ENCODE data around the gene C3orf18. TPM values are rescaled to one million over a fixed set of nuclear protein-coding genes. Genes with fewer than 3 reads are reported as not detected.
A peak's percentile ranks its signal among the peaks of the same experiment; 100 is the strongest.

Gene C3orf18
- total RNA-seq, 4 donors from 2014 or later: 12.6 to 27.4 (median 15.4) TPM

DNA sequence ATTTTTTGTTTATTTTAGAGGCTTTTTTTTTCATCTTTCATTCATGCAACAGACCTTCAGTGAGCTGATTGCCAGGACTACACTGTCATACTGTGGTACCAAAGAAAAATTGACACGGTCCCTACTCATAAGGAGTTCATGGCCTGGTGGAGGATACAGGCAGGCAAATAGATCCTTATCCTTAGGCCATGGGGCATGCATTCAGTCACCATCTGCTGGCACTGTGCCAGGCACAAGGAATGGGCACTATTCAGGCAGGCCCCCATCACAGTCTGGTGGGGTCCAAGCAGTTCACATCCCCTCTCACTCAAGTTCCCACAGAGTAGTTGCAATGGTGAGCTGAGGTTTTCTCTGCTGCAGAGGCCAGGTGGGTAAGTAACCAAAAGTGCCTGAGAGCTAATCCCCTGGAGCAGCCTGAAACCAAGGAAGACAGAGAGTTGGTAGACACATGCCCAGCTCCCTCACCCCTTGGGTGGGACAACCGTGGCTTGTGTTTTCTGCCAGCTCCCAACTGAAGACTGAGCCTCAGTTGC, 26.8 kb upstream of the C3orf18 start:
- Histone ChIP-seq H3K4me3 (no peak overlapping the region), H3K36me3 (no peaks in the 10 kb centered on the region), H3K27ac (no peak overlapping the region), H3K4me1 (peaks cover 19 to 22% of the 10 kb centered on the region in 2 donors), H3K27me3 (no peaks in the 10 kb centered on the region), H3K9me3 (no peaks in the 10 kb centered on the region)
- no peak for DNase-seq
- intact Hi-C loops (cut with DNase I; ENCODE audit: low total_unique reads): no loop called here
- ATAC-seq: no peak
- no peak for TF ChIP-seq POLR2A (IDR thresholded peaks at IDR 0.05)
- TF ChIP-seq, protein P1, sequence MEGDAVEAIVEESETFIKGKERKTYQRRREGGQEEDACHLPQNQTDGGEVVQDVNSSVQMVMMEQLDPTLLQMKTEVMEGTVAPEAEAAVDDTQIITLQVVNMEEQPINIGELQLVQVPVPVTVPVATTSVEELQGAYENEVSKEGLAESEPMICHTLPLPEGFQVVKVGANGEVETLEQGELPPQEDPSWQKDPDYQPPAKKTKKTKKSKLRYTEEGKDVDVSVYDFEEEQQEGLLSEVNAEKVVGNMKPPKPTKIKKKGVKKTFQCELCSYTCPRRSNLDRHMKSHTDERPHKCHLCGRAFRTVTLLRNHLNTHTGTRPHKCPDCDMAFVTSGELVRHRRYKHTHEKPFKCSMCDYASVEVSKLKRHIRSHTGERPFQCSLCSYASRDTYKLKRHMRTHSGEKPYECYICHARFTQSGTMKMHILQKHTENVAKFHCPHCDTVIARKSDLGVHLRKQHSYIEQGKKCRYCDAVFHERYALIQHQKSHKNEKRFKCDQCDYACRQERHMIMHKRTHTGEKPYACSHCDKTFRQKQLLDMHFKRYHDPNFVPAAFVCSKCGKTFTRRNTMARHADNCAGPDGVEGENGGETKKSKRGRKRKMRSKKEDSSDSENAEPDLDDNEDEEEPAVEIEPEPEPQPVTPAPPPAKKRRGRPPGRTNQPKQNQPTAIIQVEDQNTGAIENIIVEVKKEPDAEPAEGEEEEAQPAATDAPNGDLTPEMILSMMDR (IDR thresholded peaks at IDR 0.05 in 4 of 5, conservative IDR thresholded peaks at IDR 0.05 in 1 of 5): no peak
- in situ Hi-C loops (cut with MboI; ENCODE audit: low sequenced_read_pairs in 4 of 4): no loop called here

DNA sequence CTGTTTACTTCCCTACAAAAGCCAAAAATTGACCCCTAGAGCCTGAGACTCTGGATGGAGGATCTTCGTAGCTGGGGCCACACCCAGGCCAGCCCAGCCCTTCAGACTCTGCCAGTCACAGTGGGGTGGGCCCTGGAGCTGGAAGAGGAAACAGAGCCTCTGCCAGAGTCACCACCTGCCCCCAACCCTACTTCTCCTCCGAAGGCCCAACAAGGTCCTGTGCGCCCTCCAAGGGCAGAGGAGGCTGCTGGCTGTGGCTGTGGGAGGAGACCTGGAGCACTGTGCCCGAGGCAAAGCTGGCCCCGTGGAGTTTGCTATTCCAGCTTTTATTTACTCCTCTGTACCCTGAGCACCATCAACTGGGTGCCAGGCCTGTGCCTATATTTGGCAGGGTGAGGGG, 25.0 kb upstream of the C3orf18 start:
- peak in 1 of 2 donors; percentile 32 for DNase-seq
- ATAC-seq: no peak
- peaks cover 36 to 37% of the 10 kb centered on the region in 2 donors for H3K4me1 ChIP-seq

DNA sequence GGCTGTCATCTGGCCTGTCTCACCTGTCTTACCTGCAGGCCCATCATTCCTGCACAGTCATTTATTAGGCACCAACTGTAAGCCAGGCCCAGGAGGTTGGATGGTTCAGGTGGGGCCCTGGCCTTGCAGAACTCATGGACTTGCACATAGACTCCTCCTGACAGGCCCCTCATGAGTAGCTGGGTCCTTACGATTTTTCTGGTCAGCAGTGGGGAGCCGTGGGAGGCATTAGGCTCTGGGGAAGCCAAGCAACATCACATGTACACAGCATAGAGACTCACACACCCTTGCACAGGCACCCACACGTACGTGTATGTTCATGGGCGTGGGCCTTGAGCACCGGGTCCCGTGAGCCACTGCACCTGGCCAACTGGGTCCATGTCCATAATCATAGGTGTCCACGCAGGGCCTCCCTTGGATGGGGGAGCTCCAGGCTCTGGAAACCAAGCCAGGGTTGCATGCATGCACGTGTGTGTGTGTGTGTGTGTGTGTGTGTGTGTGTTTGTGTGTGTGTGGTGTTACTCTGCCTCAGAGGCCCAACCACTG, 23.7 kb upstream of the C3orf18 start:
- H3K27me3 ChIP-seq: no peaks in the 10 kb centered on the region
- no peak for DNase-seq
- ATAC-seq: no peak
- no peaks in the 10 kb centered on the region for H3K36me3 ChIP-seq
- in situ Hi-C loops (cut with MboI; ENCODE audit: low sequenced_read_pairs in 4 of 4) (no loop called here), intact Hi-C loops (cut with DNase I; ENCODE audit: low total_unique reads) (no loop called here)
- TF ChIP-seq POLR2A (IDR thresholded peaks at IDR 0.05): no peak
- TF ChIP-seq, protein P1 (IDR thresholded peaks at IDR 0.05 in 4 of 5, conservative IDR thresholded peaks at IDR 0.05 in 1 of 5): peak in 1 of 5 experiments; percentile 5
- no peaks in the 10 kb centered on the region for H3K9me3 ChIP-seq
- no peak overlapping the region for H3K4me3 ChIP-seq
- peaks cover 49 to 50% of the 10 kb centered on the region in 2 donors for H3K4me1 ChIP-seq
- H3K27ac ChIP-seq: peak overlapping the region in 1 of 4 donors; percentile 26

More for the DNA sequence above, 25.0 kb upstream of the C3orf18 start:
- H3K27me3 ChIP-seq: no peaks in the 10 kb centered on the region
- peak overlapping the region; percentile 26 to 54 (median 38) for H3K27ac ChIP-seq
- no peaks in the 10 kb centered on the region for H3K36me3 ChIP-seq
- TF ChIP-seq, protein P1 (IDR thresholded peaks at IDR 0.05 in 4 of 5, conservative IDR thresholded peaks at IDR 0.05 in 1 of 5): no peak
- TF ChIP-seq POLR2A (IDR thresholded peaks at IDR 0.05): no peak
- in situ Hi-C loops (cut with MboI; ENCODE audit: low sequenced_read_pairs in 4 of 4): no loop called here
- intact Hi-C loops (cut with DNase I; ENCODE audit: low total_unique reads): no loop called here
- H3K9me3 ChIP-seq: no peaks in the 10 kb centered on the region
- no peak overlapping the region for H3K4me3 ChIP-seq

DNA sequence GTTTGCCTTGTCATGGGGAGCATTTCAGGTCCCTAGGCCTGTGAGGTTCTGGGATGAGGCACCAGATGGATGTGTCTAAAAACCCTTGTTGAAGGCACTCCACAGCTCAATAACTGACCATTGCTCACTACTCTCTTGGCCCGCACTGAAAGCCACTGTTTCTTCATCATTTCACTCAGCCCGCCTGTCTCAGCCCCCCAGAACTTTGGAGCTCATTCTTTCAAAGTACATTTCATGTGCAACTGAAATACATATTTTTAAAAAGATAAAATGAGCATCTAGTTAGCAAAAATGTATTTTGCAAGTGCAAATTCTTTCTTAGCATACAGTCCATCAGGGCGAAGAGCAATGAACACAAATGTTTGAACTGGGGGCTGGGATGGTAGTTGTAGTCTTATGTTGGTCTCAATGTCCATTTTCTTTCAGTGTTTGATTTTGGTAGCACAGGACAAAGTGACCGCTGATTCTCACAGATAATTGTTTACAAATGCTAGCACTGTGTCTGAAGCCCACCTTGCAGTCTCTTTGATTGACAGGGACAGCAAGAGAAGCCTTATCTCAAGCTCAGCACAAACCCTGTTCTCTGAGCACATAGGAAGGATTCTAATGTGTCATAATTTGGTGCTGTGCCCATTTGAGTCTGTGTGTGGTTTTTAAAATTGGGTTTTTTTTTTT, 21.3 kb upstream of the C3orf18 start:
- TF ChIP-seq POLR2A (IDR thresholded peaks at IDR 0.05): no peak
- TF ChIP-seq, protein P1 (IDR thresholded peaks at IDR 0.05 in 4 of 5, conservative IDR thresholded peaks at IDR 0.05 in 1 of 5): no peak
- no peak for ATAC-seq
- Histone ChIP-seq H3K4me1 (peaks cover 71 to 72% of the 10 kb centered on the region in 2 donors), H3K27ac (peak overlapping the region; percentile 95 to 99 (median 97)), H3K9me3 (no peaks in the 10 kb centered on the region), H3K36me3 (no peaks in the 10 kb centered on the region), H3K27me3 (no peaks in the 10 kb centered on the region), H3K4me3 (no peak overlapping the region)
- in situ Hi-C loops (cut with MboI; ENCODE audit: low sequenced_read_pairs in 4 of 4) (no loop called here), intact Hi-C loops (cut with DNase I; ENCODE audit: low total_unique reads) (no loop called here)
- no peak for DNase-seq
